Activated CD4-positive, alpha-beta T cell treated with anti-CD3 and anti-CD28 coated beads, Interleukin-2, amount 50 U/mL, for 48 hours (primary cell): ENCODE results near the gene MAST2.

ENCODE experiments used
- DNase-seq, 2 experiments: peaks; one replicate each; pipeline ENCODE4 v3.0.0-alpha.2; 2020

Gene MAST2

GRCh38 chr1:45998020-45998617 is 194.7 kb downstream of the MAST2 start:
- DNase-seq = no peak

DNA sequence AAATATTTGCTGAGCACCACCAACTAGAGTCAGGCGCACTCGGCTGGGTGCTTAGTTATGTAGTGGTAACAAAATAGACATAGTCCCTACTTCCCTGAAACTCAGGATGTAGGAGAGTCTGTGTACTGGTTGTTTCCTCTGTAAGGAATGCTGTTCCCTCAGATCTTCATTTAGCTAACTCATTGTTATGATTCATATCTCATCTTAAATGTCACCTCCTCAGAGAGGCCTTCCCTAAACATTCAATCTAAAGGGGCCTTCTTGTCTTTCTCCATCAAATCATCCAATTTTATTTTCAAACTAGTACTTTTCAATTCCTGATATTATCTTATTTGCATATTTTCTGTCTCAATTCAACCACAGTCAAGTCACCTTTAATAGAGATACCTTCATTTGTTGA is 196.1 kb downstream of the MAST2 start:
- DNase-seq = no peak

DNA sequence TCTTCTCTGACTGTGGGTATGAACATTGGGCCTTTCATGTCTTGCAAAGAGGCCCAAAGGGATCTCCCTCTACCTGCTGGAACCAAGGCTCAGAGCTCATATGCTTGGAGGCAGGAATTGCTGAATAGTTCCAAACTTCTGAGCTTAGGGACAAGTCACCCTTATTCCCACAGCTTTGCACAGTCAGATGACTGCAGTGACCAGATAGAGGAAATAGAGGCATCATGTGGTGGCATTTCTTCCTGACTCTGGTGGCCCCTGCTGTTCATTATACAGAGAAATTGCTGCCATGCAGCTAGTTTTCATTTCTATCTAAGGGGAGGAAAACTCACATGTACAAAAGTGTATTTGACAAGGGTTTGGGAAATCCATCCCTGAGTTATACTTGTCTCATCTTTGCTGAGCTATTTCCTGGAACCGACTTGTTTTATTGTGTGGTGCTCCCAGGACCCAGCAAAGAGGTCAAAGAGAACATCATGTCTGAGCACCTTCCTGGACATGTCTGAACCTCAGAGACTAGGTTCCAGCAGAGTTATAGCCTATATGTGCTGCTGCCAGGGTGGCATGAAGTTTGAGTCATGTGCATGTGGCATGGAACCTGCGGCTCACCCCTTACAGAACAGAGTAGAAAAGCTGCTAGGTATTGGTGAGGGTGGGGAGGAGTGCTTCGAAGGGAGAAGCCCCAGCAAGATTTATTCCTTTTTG is 197.8 kb downstream of the MAST2 start:
- no peak for DNase-seq

DNA sequence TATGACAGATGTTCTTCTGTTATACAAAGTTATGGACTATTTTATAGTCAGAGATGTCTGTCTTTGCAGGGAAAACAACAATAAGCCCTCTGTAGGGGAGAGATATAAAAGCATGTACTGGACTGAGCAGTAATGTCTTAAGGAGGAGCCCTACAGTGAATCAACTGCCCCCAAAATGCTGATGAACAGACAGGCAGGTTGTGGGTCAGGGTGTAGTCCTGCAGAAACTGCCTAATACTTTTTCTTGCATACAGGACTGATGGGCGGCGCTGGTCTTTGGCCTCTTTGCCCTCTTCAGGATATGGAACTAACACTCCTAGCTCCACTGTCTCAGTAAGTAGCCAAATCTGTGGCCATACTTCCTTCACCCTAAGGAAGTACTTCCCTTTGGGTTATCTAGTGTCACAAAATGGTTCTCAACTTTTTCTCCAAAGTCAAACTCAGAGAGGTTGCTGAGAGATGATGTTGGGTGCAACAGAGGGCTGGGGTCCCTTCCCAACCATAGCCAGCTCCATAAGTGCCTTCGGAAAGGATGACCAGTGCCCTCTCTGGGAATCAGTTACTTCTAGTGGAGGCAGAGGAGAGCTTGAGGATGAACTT is 199.2 kb downstream of the MAST2 start:
- DNase-seq = no peak

GRCh38 chr1:46003315-46003714 is 199.9 kb downstream of the MAST2 start:
- DNase-seq = no peak

- no peak for DNase-seq
Observed at GRCh38 chr1:46004492-46004891, 201.1 kb downstream of the MAST2 start.

DNA sequence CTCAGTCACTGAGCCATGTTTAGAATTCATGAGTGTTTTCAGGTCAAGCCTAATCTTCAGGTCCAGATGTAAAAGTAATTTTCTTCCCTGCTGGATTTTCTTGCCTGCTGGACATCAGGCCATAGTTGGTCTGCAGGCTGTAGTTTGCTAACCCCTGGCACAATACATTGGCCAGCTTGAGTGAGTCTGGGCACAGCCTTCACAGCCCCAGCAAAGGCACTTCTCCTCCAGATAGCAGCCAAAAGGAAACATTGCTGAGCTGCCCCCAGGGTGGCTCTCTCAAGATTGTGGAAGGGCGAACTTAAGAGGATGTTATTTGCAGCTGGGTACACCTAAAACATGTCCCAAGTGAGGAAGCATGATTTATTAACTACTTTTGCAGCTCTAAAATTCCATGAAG is 202.2 kb downstream of the MAST2 start:
- DNase-seq = no peak

- DNase-seq = no peak
Observed at GRCh38 chr1:46008585-46008984, 205.2 kb downstream of the MAST2 start.

- DNase-seq = no peak
Observed at GRCh38 chr1:46010611-46011010, 207.2 kb downstream of the MAST2 start.

GRCh38 chr1:46011121-46011695 is 207.8 kb downstream of the MAST2 start:
- DNase-seq = no peak

DNA sequence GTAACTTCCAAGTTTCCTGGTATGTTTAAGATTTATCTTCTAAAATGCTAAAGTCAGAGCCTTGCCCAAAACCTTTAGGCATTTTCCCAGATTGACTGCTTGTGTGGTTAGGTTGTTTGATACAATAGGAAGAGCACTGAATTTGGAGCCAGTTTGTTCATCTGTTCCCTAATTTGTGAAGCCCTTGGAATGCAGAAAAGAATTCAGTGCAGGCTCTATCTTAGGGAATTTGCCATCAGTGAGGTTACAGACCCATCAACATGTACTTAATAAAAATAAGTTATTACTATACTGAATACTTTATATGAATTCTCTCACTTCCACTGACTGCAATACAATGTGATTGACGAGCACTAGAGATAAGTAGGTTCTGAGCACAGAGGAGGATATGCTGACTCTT is 208.8 kb downstream of the MAST2 start:
- DNase-seq = no peak

DNA sequence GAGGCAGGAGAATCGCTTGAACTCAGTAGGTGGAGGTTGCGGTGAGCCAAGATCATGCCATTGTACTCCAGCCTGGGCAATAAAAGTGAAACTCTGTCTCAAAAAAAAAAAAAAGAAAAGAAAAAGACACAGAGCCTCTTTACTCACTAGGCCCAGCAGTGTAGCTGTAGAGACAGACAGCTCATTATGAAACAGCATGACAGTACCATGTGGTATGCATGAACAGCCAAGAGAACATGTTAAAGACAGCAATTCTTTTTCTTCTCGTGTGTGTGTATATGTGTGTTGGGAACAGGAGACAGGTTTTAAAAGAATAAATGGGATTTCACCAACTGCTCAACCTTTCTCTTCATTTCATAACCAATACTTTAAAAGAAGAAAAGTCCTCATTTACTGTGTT is 210.2 kb downstream of the MAST2 start:
- no peak for DNase-seq

- no peak for DNase-seq
Observed at GRCh38 chr1:46017876-46018503, 214.6 kb downstream of the MAST2 start.

- DNase-seq = no peak
Observed at GRCh38 chr1:46019348-46019747, 215.9 kb downstream of the MAST2 start.

DNA sequence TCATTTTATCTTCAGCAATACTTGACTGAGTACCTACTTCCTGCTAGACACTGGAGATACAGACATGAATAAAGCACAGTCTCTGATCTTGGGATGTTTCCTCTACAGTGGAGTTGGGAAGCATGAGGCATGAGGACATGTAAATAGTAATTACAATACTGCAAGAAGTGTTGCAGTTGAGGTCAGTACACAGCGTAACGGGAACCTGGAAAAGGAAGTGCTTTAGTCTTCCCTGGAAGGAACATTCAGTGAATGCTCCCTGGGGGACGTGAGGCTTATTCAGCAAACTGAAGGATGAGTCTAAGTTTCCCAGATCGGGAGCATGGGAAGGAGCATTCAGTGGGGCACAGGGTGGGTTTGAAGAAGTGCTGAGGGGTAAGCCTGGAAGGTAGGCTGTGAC is 216.6 kb downstream of the MAST2 start:
- DNase-seq = no peak

DNA sequence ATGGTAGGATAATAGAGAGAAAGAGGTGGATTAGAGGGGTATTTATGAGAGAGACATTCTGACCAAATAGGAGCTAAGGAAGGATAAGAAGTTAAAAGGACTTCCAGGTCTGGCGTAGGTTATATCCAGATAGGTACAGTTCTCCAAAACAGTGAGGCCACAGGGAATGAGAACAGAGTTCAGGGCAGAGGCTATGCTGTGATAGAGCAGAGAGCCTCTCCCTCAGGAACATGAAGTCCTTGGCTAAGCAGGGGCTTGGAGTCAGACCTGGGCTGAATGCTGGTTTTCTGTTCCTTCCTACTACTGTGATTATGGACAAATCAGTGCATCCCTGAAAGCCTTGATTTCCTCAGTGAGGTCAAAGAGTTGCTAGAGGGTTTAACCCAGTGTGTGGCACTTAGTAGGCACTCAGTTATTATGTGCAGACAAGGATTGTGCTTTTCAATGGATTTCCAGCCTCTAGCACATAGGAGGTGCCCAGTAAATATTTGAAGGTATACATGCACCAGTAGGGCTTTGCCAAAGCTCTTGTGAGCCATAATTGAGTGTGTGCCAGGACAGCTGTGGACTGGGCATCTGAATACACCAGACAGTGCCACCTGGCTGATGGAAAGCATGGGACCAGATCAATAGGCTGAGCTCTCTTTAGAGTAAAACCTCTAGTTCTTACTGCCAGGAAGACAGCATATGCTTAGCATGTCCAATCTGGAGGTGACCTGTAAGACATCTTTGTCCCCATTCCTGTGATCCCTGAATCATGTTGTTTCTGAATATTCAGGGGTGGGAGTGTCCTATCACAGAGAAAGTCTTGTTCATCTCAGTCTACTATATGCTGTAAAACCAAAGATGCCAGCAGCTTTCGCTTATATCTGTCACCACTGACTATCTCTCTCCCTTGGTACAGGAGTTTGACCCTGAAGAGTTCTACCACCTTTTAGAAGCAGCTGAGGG is 217.9 kb downstream of the MAST2 start:
- no peak for DNase-seq

DNA sequence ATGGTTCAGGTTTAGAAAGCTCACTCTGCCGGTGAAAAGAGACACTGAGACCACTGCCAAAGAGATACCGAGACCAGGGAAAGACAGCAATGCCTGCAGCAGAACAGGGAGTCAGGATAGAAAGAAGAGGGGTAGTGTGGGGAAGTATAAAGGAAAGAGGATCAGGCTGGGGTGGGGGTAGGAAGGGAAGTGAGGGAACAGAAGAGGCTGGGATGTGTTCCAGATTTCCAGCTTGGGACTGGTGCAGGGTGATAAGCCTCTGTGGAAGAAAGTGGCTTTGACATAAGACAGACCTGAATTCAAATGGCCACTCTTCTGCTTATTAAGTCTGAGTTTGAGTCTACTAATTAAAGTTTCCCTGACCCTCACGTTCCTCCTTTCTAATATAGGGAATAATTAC is 223.1 kb downstream of the MAST2 start:
- DNase-seq = no peak

DNA sequence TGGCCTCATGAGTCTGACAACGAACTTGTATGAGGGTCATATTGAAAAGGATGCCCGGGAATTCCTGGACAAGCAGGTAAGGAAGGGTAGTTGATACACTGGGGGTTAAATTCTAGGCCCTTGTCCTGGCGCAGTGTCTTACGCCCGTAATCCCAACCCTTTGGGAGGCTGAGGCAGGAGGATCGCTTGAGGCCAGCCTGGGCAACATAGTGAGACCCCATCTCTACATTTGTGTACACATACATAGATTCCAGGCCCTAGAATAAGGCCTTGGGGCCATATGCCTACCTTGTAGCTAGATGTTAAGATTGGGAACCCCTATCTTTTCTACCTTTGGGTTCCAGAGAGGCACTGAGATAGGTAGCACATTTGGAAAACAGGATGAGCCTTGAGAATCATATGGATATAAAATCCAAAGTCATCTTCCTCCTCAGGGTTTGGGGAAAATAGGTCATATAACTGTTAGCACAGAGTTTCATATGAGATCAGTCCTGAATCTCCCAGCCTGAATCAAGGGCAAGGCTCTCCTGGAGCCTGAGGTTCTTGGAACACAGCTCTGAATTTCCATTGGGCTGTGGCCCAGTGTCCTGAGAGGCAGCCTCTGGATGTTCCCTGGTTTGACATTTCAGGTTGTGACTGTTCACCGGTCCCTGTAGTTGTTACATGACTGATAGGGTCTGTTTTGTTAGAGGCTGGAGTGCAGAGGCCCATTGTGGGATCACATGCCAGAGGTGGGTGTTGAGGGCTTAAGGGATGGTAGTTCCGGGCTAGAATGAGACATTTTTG is 224.6 kb downstream of the MAST2 start:
- DNase-seq = no peak

- DNase-seq = no peak
Observed at GRCh38 chr1:46030074-46030870, 226.9 kb downstream of the MAST2 start.

DNA sequence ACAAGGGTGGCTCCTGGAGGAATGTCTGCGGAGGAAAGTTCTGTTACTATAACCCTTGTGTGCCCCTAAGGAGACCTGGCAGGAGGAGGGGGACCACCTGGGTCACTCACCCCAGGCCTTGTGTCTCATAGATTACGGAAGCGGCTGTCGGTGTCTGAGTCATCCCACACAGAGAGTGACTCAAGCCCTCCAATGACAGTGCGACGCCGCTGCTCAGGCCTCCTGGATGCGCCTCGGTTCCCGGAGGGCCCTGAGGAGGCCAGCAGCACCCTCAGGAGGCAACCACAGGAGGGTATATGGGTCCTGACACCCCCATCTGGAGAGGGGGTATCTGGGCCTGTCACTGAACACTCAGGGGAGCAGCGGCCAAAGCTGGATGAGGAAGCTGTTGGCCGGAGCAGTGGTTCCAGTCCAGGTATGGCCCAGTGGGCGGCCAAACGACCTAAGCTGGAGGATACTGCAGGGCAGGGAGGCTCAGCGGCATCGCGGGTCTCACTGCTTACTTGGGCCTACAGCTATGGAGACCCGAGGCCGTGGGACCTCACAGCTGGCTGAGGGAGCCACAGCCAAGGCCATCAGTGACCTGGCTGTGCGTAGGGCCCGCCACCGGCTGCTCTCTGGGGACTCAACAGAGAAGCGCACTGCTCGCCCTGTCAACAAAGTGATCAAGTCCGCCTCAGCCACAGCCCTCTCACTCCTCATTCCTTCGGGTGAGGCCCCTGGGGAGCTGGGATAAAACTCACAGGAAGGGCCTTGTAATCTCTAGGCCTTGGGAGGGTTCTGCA is 227.7 kb downstream of the MAST2 start:
- no peak for DNase-seq
